Psoas muscle (tissue), 8 donors: ENCODE measurements around the gene ALS2. TPM values are rescaled to one million over a fixed set of nuclear protein-coding genes. Genes with fewer than 3 reads are reported as not detected.
A peak's percentile ranks its signal among the peaks of the same experiment; 100 is the strongest.

Experiments
- ATAC-seq, 4 donors: fragments of 200-7000 bp; cut with Tn5 transposase; one replicate each; pipeline ENCODE4 v1.9.1; 2020; ENCODE audit warnings: moderate library complexity in 3 of 4, mild to moderate bottlenecking in 2 of 4
- DNase-seq, 2 donors: peaks; one replicate each; pipeline ENCODE4 v3.0.0-alpha.2; 2020
- H3K27ac ChIP-seq: fragments of 200-600 bp; one replicate; pipeline ENCODE4 v1.8.0; 2022
- H3K27me3 ChIP-seq, 3 donors: fragments of 200-600 bp in 1 of 3; one replicate each; pipeline versions ENCODE4 v1.6.1 to v1.8.0; 2013 to 2022; ENCODE audit warnings: low read length in 2 of 3, mild to moderate bottlenecking in 2 of 3, moderate library complexity in 1 of 3; ENCODE audit not compliant: insufficient read depth in 3 of 3
- H3K36me3 ChIP-seq, 2 donors: fragments of 200-600 bp in 1 of 2; one replicate each; pipeline versions ENCODE4 v1.6.1 to v1.8.0; 2013 to 2022; ENCODE audit warnings: low read depth in 1 of 2, mild to moderate bottlenecking in 1 of 2, moderate library complexity in 1 of 2; ENCODE audit not compliant: insufficient read depth in 1 of 2
- H3K4me1 ChIP-seq: fragments of 200-600 bp; one replicate; pipeline ENCODE4 v1.8.0; 2022
- H3K4me3 ChIP-seq: fragments of 200-600 bp; one replicate; pipeline ENCODE4 v1.8.0; 2022; ENCODE audit warnings: mild to moderate bottlenecking
- H3K9me3 ChIP-seq: fragments of 200-600 bp; one replicate; pipeline ENCODE4 v1.8.0; 2022
- WGBS, 3 donors: extraction: QIAGEN DNeasy Blood & Tissue Kit; methylation state at CpG; one replicate each; pipeline versions ENCODE4 v1.1.6 to v1.1.7; 2013; 5-methylcytosine and 5-hydroxymethylcytosine counted together
- intact Hi-C, 2 donors: fragments of 100-400 bp; cut with DNase I; formaldehyde crosslinking; loops; one replicate each; pipeline versions ENCODE4 v1.11.0 to v1.14.2; 2022
- polyA plus RNA-seq, 3 donors: library from polyadenylated mRNA; stranded (reverse); fragments of 200-250 nt; gene quantifications; one replicate each; pipeline ENCODE4 v1.2.3, GENCODE V29; 2013
- total RNA-seq, 4 donors: library from RNA; stranded (reverse); fragmentation: NEBNext Ultra II Directional in 2 of 4; extraction: Animal tissue kit (Norgen Biotek cat#: 25700) in 2 of 4; gene quantifications; one replicate each; pipeline versions ENCODE4 v1.2.1 to v1.2.4, GENCODE V29; 2021 to 2023
- TF ChIP-seq, protein P1 (sequence below): fragments of 200-600 bp; IDR thresholded peaks from one replicate; pipeline ENCODE4 v1.8.0; 2022; ENCODE audit warnings: antibody characterized with exemption
- donor health status: healthy with polysubstance abuse.
- donor health status: DM: no; HTN: no; CAD: no; lungs with moderate emphysema.
- donor health status: Bipolar disorder and iron deficiency.
- donor health status: healthy.
- donor health status: DM: yes; HTN: yes; CAD: no.
- donor health status: DM: no; HTN: no; CAD: no.
- donor health status: DM: no; HTN: no; CAD: no.
- donor health status: DM: yes; HTN: yes; CAD: no.

The ALS2 gene
- total and polyA plus RNA-seq, 7 donors: 6.3 to 26.4 (median 18.9) TPM

DNA sequence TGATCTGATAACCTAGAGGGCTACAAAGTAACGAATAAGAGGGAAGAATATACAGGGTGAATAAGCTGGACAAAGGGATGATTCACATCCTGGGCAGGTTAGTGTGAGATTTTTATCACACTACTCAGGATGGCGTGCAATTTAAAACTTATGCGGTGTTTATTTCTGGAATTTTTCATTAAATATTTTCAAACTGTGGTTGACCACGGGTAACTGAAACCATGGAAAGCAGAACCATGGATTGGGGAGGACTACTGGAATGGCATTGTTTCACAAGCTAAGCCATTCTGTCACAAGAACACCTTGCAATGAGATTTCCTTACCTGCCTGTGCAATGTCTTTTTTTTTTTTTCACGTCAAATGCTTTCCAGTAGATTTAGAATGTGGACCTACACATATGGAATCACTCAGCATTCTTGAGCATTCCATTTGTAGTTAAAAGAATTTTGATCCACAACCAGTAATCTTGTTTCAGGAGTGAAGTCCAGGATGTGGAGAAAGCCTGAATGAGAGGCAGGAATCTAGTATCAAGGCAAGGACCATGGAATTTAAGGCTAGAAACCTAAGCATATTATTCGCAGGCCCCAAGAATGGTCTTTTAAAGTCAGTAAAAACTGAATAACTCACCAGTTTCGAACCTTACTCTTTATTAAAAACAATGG lies 17.6 kb upstream of the ALS2 start:
- Histone ChIP-seq H3K9me3 (no peaks in the 10 kb centered on the region), H3K4me3 (no peak overlapping the region), H3K27ac (no peak overlapping the region), H3K27me3 (no peaks in the 10 kb centered on the region), H3K4me1 (no peaks in the 10 kb centered on the region), H3K36me3 (no peaks in the 10 kb centered on the region)
- TF ChIP-seq, protein P1, sequence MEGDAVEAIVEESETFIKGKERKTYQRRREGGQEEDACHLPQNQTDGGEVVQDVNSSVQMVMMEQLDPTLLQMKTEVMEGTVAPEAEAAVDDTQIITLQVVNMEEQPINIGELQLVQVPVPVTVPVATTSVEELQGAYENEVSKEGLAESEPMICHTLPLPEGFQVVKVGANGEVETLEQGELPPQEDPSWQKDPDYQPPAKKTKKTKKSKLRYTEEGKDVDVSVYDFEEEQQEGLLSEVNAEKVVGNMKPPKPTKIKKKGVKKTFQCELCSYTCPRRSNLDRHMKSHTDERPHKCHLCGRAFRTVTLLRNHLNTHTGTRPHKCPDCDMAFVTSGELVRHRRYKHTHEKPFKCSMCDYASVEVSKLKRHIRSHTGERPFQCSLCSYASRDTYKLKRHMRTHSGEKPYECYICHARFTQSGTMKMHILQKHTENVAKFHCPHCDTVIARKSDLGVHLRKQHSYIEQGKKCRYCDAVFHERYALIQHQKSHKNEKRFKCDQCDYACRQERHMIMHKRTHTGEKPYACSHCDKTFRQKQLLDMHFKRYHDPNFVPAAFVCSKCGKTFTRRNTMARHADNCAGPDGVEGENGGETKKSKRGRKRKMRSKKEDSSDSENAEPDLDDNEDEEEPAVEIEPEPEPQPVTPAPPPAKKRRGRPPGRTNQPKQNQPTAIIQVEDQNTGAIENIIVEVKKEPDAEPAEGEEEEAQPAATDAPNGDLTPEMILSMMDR: no peak
- 72 to 77% (median 72%) methylated on average over 7 of the region's 7 CpGs for WGBS, 3 donors
- intact Hi-C loops: loop anchor here (5.0 kb wide), 2 partner anchors 239 to 379 kb away; no protein-coding TSS in a partner anchor
- DNase-seq (no peak), ATAC-seq (no peak)

DNA sequence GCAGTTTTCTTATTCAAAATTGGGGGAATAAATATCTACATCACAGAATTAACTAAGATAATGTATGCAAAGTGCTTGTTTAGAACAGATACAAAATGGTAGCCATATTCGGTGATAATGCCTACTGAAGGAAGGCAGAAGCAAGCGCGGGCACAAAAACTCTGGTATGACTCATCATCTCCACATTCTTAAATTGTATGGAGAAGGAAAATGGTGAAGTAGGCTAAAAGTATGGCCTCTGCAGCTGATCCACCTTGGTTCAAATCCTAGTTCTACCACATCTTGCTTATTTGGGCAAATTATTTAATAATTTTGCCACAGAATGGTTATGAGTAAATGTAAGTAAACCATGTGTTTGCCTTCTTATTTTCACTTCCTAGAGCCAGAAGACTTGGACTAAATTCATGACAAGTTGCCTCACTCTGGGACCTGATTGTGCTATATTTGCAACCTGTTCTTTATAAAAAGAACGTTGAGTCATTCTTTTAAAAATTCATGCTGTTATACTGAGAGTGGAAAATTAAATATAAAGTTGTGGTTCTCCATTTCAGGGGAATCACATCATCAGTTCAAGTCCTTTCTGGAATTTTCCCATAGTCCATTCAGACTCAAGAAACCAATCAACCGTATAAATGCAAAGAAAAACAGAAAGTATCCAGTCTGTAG lies 16.6 kb upstream of the ALS2 start:
- 62 to 67% (median 63%) methylated on average over 5 of the region's 5 CpGs for WGBS, 3 donors
- Histone ChIP-seq H3K4me3 (no peak overlapping the region), H3K27me3 (no peaks in the 10 kb centered on the region), H3K36me3 (no peaks in the 10 kb centered on the region), H3K9me3 (no peaks in the 10 kb centered on the region), H3K27ac (no peak overlapping the region), H3K4me1 (no peaks in the 10 kb centered on the region)
- DNase-seq (no peak), ATAC-seq (no peak)
- TF ChIP-seq, protein P1: no peak
- intact Hi-C loops: loop anchor here (5.0 kb wide), 2 partner anchors 240 to 380 kb away; no protein-coding TSS in a partner anchor

DNA sequence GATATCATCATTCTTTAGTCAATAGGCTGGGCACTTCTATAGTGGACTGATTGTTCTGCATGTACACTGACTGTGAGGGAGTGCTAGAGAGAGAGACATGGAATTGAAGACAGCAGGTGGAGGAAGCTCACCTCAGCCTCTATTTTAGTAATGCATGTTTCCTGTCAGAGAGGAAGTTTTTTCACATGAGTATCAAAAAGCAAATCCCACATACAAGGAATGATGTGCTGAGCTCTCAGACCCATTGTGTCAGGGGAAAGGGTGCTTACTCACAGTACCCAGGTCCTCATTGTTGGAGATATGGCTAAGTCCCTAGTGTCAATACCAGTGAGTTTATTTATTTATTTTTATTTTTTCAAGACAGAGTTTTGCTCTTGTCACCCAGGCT lies 15.7 kb upstream of the ALS2 start:
- H3K27ac ChIP-seq: no peak overlapping the region

DNA sequence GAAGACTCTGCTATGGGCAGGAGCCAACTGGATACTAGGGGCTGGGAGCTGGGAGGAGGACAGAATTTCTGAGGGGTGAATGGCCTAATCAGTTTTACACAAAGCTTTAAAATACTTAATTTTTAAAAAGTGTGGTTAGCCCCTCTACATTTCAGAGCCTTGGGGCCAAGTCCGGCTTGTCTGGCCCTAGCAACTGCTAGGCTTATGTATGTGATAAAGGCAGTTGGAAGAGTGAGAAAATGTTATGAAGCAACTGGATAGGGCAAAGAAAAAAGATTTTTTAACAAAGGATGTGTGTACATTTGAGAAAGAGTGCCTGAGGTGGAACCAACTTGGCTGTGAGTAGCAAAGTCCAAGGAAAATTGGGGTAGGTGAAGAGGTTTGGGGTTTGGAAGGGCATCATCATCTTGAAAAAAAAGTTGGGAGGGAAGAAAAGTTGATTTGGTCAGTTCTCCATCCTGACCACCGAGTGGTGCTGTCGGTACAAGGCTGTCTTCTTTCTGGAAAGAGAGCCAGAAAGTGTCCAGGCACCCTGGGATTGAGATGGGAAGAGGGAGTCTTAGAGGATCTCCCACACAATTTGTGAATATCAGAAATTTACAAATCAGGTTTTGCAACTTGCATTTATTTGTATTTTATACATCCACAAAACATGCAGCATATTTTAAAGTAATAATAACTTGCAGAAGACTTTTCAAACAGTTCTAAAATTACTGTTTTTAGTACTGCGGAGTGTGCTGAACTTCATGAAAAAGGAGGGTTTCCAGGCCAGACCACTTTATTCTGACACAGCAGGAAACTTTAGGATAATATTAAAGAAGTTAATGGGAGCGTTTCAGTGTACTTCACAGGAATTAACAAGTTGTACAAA lies 15.1 kb upstream of the ALS2 start:
- H3K4me3 ChIP-seq: no peak overlapping the region
- no peak overlapping the region for H3K27ac ChIP-seq
- peak; percentile 66 to 80 (median 70) for ATAC-seq
- H3K4me1 ChIP-seq: no peaks in the 10 kb centered on the region
- 32 to 34% (median 33%) methylated on average over 5 of the region's 5 CpGs for WGBS, 3 donors
- no peaks in the 10 kb centered on the region for H3K36me3 ChIP-seq
- intact Hi-C loops: loop anchor here (2.0 to 5.0 kb wide), 3 partner anchors 241 to 383 kb away; no protein-coding TSS in a partner anchor
- H3K27me3 ChIP-seq: no peaks in the 10 kb centered on the region
- DNase-seq: no peak
- H3K9me3 ChIP-seq: no peaks in the 10 kb centered on the region
- TF ChIP-seq, protein P1: peak; percentile 65

More for the DNA sequence above, 15.7 kb upstream of the ALS2 start:
- H3K9me3 ChIP-seq: no peaks in the 10 kb centered on the region
- H3K36me3 ChIP-seq: no peaks in the 10 kb centered on the region
- ATAC-seq (no peak), DNase-seq (no peak)
- H3K4me3 ChIP-seq: no peak overlapping the region
- H3K27me3 ChIP-seq: no peaks in the 10 kb centered on the region
- intact Hi-C loops: loop anchor here (5.0 kb wide), 2 partner anchors 241 to 381 kb away; no protein-coding TSS in a partner anchor
- H3K4me1 ChIP-seq: no peaks in the 10 kb centered on the region
- TF ChIP-seq, protein P1: no peak
